Liver (tissue), 3 donors: ENCODE results near the gene CHEK1.

Experiments
- CTCF ChIP-seq: fragments of 150-350 bp; IDR thresholded peaks from 2 replicates; pipeline ENCODE4 v1.5.1; 2017; ENCODE audit warnings: improper control_type of control experiment, low read depth, low read length; ENCODE audit not compliant: missing input control
- FOXA1 ChIP-seq: IDR thresholded peaks from 2 replicates; pipeline ENCODE4 v1.6.1; 2016; ENCODE audit warnings: antibody characterized with exemption
- JUND ChIP-seq, 2 donors: IDR thresholded peaks; 2 replicates each; pipeline ENCODE4 v1.6.1; 2016; ENCODE audit warnings: antibody characterized with exemption in 2 of 2
- NR2F2 ChIP-seq: IDR thresholded peaks from 2 replicates; pipeline ENCODE4 v1.6.1; 2016; ENCODE audit warnings: antibody characterized with exemption
- RXRA ChIP-seq, 2 donors: IDR thresholded peaks; 2 replicates each; pipeline ENCODE4 v1.6.1; 2017 to 2018; ENCODE audit warnings: antibody characterized with exemption in 2 of 2, mild to moderate bottlenecking in 1 of 2
- SP1 ChIP-seq: IDR thresholded peaks from 2 replicates; pipeline ENCODE4 v1.6.1; 2018; ENCODE audit warnings: antibody characterized with exemption, mild to moderate bottlenecking
- TAF1 ChIP-seq: conservative IDR thresholded peaks from 2 replicates; pipeline ENCODE4 v1.6.1; 2016; ENCODE audit warnings: antibody characterized with exemption, mild to moderate bottlenecking
- YY1 ChIP-seq: IDR thresholded peaks from 2 replicates; pipeline ENCODE4 v1.6.1; 2016; ENCODE audit warnings: antibody characterized with exemption, mild to moderate bottlenecking
- TF ChIP-seq, protein P1 (sequence below): IDR thresholded peaks from 2 replicates; pipeline ENCODE4 v1.6.1; 2016; ENCODE audit warnings: antibody characterized with exemption
- donor health status: healthy.
- donor health status: healthy.

GRCh38 chr11:125609545-125609944 lies 15.4 kb upstream of the CHEK1 start:
- TF ChIP-seq, protein P1, sequence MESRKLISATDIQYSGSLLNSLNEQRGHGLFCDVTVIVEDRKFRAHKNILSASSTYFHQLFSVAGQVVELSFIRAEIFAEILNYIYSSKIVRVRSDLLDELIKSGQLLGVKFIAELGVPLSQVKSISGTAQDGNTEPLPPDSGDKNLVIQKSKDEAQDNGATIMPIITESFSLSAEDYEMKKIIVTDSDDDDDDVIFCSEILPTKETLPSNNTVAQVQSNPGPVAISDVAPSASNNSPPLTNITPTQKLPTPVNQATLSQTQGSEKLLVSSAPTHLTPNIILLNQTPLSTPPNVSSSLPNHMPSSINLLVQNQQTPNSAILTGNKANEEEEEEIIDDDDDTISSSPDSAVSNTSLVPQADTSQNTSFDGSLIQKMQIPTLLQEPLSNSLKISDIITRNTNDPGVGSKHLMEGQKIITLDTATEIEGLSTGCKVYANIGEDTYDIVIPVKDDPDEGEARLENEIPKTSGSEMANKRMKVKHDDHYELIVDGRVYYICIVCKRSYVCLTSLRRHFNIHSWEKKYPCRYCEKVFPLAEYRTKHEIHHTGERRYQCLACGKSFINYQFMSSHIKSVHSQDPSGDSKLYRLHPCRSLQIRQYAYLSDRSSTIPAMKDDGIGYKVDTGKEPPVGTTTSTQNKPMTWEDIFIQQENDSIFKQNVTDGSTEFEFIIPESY = no peak
- TF ChIP-seq FOXA1 (no peak), CTCF (no peak), JUND (IDR thresholded peaks at IDR 0.05) (no peak), RXRA (IDR thresholded peaks at IDR 0.05) (peak in 1 of 2 donors; percentile 7), YY1 (no peak), NR2F2 (no peak), TAF1 (no peak), SP1 (no peak)
